ENCODE data around the gene NR1I3. TPM values are rescaled to one million over a fixed set of nuclear protein-coding genes. Genes with fewer than 3 reads are reported as not detected.

The NR1I3 gene
- polyA plus RNA-seq, 1 experiment: not detected

DNA sequence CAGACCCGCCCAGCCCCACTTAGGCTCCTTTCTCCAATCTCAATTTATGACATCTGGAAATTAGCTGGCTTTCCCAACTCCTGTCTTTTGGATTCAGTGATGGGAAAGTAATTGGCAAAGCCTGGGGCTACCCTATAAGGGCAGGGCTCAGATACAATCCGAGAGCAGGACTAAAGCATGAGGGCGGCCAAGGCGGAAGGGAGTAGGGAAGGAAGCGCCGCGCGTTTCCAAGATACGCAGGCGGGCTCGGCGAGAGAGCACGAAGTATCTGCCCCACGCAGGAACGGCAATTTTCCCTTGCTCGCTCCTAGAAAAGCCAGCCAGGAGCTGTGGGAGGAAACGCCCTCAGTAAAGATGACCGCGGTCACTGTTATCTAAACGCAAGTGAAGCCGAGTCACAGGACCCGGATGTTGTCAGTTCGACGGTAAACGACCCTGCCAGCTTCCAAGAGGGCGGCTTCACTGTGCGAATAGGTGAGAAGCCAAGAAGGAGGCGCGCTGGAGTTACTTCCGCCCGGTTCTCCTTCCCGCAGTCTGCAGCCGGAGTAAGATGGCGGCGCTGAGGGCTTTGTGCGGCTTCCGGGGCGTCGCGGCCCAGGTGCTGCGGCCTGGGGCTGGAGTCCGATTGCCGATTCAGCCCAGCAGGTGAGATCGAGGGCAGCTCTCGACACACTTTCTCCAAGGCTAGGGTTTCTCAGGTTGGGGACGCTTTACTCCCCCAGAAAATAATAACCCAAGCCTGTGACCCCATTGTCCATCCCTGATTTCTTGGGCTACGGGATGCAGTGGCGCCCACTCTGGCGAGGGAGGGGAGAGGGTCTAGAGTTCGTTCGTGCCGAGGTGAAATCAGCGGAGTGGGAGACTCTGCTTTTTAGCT lies 35.9 kb downstream of the NR1I3 start, which contains the start of gene NDUFS2:
NDUFS2 (plus strand) TSS at position 532 of the 877 bp plus-strand sequence; CDS start at position 551, 19 bp downstream.
- H3K36me3 ChIP-seq (ENCODE audit: control insufficient read depth, insufficient read depth, low read length): peaks cover 6% of the 10 kb centered on the region
- H3K4me3 ChIP-seq (ENCODE audit: low read depth, low read length): peak within 1 kb of the TSS; percentile 70
- TF ChIP-seq, protein P1, sequence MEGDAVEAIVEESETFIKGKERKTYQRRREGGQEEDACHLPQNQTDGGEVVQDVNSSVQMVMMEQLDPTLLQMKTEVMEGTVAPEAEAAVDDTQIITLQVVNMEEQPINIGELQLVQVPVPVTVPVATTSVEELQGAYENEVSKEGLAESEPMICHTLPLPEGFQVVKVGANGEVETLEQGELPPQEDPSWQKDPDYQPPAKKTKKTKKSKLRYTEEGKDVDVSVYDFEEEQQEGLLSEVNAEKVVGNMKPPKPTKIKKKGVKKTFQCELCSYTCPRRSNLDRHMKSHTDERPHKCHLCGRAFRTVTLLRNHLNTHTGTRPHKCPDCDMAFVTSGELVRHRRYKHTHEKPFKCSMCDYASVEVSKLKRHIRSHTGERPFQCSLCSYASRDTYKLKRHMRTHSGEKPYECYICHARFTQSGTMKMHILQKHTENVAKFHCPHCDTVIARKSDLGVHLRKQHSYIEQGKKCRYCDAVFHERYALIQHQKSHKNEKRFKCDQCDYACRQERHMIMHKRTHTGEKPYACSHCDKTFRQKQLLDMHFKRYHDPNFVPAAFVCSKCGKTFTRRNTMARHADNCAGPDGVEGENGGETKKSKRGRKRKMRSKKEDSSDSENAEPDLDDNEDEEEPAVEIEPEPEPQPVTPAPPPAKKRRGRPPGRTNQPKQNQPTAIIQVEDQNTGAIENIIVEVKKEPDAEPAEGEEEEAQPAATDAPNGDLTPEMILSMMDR (IDR thresholded peaks at IDR 0.05; ENCODE audit: insufficient read depth, low read depth, low read length): peak; percentile 39
- H3K27me3 ChIP-seq (ENCODE audit: control insufficient read depth, insufficient read depth, low read length): no peaks in the 10 kb centered on the region
- ChIA-PET POLR2A (interaction anchor here (0.6 to 1.2 kb wide), 5 partner anchors 11 to 188 kb away, joined by 3 to 4 read pairs (median 3); partner anchors contain the start of gene DEDD), CTCF (interaction anchor here (0.7 to 13.8 kb wide), 8 partner anchors 9 to 185 kb away, joined by 3 to 159 read pairs (median 8); partner anchors contain the start of genes APOA2 and TOMM40L)
- peak; percentile 93 for DNase-seq (ENCODE audit: low read depth)

DNA sequence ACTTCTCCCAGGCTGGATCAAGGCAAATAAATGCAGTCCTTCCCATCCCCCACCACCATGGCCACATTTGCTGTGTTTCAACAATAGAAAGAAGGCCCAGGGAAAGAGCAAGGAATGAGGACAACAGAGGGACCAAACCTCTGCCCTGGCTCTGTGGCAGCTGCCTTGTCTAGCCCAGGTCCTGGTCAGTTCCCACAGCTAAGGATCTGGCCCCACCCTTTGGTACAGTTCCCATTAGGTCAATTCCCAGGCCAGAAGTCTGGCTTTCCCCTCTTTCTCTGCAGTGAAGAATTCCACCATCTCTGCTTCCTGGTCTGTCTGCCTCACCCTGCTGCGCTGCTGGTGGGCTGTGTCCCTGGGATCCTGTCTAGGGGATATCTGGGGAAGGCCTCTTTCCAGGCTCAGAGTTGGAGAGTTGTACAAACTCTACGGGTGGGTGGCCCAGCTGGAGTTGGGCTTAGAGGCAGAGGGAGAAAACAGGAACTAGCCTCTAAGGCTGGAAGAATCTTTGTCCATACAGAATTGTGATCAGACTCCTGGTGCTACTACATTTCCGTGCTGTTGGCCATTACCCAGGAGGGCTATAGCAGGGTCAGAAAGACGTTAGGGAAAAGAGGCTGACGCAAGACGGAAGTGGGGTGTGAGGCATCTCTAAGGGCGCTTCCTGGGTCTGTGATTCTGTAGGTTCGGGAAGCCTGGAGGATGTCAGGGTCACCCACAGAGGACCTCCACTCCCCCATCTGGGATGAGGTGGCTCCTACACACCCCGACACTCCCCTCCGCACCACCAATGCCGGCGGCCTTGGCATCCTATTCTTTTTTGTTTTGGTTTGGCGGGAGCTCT lies 36.8 kb downstream of the NR1I3 start:
- H3K27me3 ChIP-seq (ENCODE audit: control insufficient read depth, insufficient read depth, low read length): no peaks in the 10 kb centered on the region
- ChIA-PET POLR2A (interaction anchor here (0.5 to 1.2 kb wide), 5 partner anchors 12 to 121 kb away, joined by 3 to 4 read pairs (median 3); partner anchors contain the start of gene DEDD), CTCF (interaction anchor here (0.7 to 13.8 kb wide), 8 partner anchors 8 to 186 kb away, joined by 3 to 159 read pairs (median 8); partner anchors contain the start of genes APOA2 and TOMM40L)
- H3K36me3 ChIP-seq (ENCODE audit: control insufficient read depth, insufficient read depth, low read length): peaks cover 3% of the 10 kb centered on the region; the same call in 1 of the 2 replicates
- TF ChIP-seq, protein P1 (IDR thresholded peaks at IDR 0.05; ENCODE audit: insufficient read depth, low read depth, low read length): no peak
- H3K4me3 ChIP-seq (ENCODE audit: low read depth, low read length): peak overlapping the region; percentile 30; the same call in 1 of the 2 replicates
- no peak for DNase-seq (ENCODE audit: low read depth)

DNA sequence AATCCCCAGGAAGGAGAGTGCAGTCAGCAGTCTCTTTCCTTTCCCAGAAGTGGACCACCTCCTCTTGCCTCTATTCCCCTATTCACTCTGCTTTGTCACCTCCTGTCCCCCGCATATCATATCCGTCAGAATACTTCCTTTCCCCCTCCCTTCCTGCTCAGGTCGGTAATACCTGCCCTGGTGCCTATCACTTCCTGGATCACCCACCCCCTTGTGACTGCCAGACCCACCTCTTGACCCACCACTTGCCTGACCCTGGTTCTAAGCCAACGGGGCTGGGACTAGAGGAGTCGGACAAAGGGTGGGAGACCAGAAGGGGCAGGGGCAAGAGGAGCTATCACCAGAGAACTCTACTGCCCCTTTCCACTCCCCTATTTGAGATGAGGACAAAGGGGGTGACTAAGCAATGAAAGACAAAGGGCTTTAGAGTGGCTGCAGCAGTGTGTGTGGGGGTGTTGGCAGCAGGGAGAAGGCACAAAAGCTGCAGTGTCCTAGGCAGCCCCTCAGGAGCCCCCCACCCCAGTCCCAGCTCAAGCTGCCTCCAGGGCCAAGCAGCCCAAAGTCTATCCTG lies 37.5 kb downstream of the NR1I3 start:
- CTCF ChIA-PET: interaction anchor here (2.6 to 13.8 kb wide), 3 partner anchors 9 to 182 kb away, joined by 8 to 159 read pairs (median 13); partner anchors contain the start of genes APOA2 and TOMM40L
- Histone ChIP-seq H3K4me3 (ENCODE audit: low read depth, low read length) (no peak overlapping the region), H3K36me3 (ENCODE audit: control insufficient read depth, insufficient read depth, low read length) (peaks cover 3% of the 10 kb centered on the region), H3K27me3 (ENCODE audit: control insufficient read depth, insufficient read depth, low read length) (no peaks in the 10 kb centered on the region)
- TF ChIP-seq, protein P1 (IDR thresholded peaks at IDR 0.05; ENCODE audit: insufficient read depth, low read depth, low read length): no peak
- POLR2A ChIA-PET: no interaction called here
- DNase-seq (ENCODE audit: low read depth): no peak

GRCh38 chr1:161199506-161200139 lies 38.4 kb downstream of the NR1I3 start:
- CTCF ChIA-PET: interaction anchor here (1.3 to 2.9 kb wide), 2 partner anchors 26 to 182 kb away, joined by 6 to 18 read pairs; partner anchors contain the start of gene TOMM40L
- no peak for DNase-seq (ENCODE audit: low read depth)
- Histone ChIP-seq H3K27me3 (ENCODE audit: control insufficient read depth, insufficient read depth, low read length) (no peaks in the 10 kb centered on the region), H3K4me3 (ENCODE audit: low read depth, low read length) (no peak overlapping the region), H3K36me3 (ENCODE audit: control insufficient read depth, insufficient read depth, low read length) (peaks cover 6% of the 10 kb centered on the region)
- POLR2A ChIA-PET: no interaction called here
- TF ChIP-seq, protein P1 (IDR thresholded peaks at IDR 0.05; ENCODE audit: insufficient read depth, low read depth, low read length): no peak

Measured in BJ (cell line).